A204.1 (cell line): ENCODE data around the gene SLC30A7.

Experiments
- FAIRE-seq: peaks from 2 replicates; lab custom pipeline; 2012; peaks lifted over from hg19 to GRCh38; lab: Jason Lieb, UNC

The SLC30A7 gene

GRCh38 chr1:101028466-101028865 is 132.6 kb downstream of the SLC30A7 start:
- FAIRE-seq = no peak

GRCh38 chr1:101029184-101029583 is 133.3 kb downstream of the SLC30A7 start:
- no peak for FAIRE-seq

GRCh38 chr1:101030881-101031280 is 135.0 kb downstream of the SLC30A7 start:
- no peak for FAIRE-seq
